DOHH2 (cell line): ENCODE results near the gene CXCL10.

Source experiments
- H3F3A ChIP-seq: fragments of 200-600 bp; sonication (generic), shearing (Covaris generic); 2 replicates; pipeline ENCODE4 v1.6.0; 2016; ENCODE audit warnings: antibody characterized with exemption, mild to moderate bottlenecking; ENCODE audit not compliant: control insufficient read depth, insufficient read depth
- H3K27ac ChIP-seq: fragments of 200-600 bp; sonication (generic); 2 replicates; pipeline ENCODE4 v1.5.1; 2014; ENCODE audit warnings: low read depth, mild to moderate bottlenecking, low read length, moderate library complexity
- H3K27me3 ChIP-seq: fragments of 200-600 bp; sonication (generic); 2 replicates; pipeline ENCODE4 v1.6.1; 2014; ENCODE audit warnings: mild to moderate bottlenecking, low read length, mixed read lengths; ENCODE audit not compliant: control insufficient read depth
- H3K36me3 ChIP-seq: fragments of 200-600 bp; sonication (generic); 2 replicates; pipeline ENCODE4 v1.6.1; 2014; ENCODE audit warnings: mild to moderate bottlenecking, low read length, moderate library complexity, mixed read lengths; ENCODE audit not compliant: control insufficient read depth
- H3K4me1 ChIP-seq: fragments of 200-600 bp; sonication (generic); 2 replicates; pipeline ENCODE4 v1.6.1; 2014; ENCODE audit warnings: mild to moderate bottlenecking, low read length, mixed read lengths; ENCODE audit not compliant: control insufficient read depth
- H3K4me2 ChIP-seq: fragments of 200-600 bp; sonication (generic); 2 replicates; pipeline ENCODE4 v1.6.0; 2014; ENCODE audit warnings: mild to moderate bottlenecking, low read length, moderate library complexity
- H3K4me3 ChIP-seq: fragments of 200-600 bp; sonication (generic); 2 replicates; pipeline ENCODE4 v1.5.1; 2014; ENCODE audit warnings: mild to moderate bottlenecking, low read length, mixed read lengths
- H3K79me2 ChIP-seq: fragments of 200-600 bp; sonication (generic); 2 replicates; pipeline ENCODE4 v1.6.1; 2014; ENCODE audit warnings: mild to moderate bottlenecking, low read length, mixed read lengths; ENCODE audit not compliant: control insufficient read depth
- H3K9me2 ChIP-seq: fragments of 200-600 bp; sonication (generic); replicated peaks from 2 replicates; pipeline ENCODE4 v1.6.1; 2014; ENCODE audit warnings: mild to moderate bottlenecking, low read length, mixed read lengths; ENCODE audit not compliant: control insufficient read depth
- H3K9me3 ChIP-seq: fragments of 200-600 bp; sonication (generic); 2 replicates; pipeline ENCODE4 v1.6.1; 2014; ENCODE audit warnings: antibody characterized with exemption, low read length, mixed read lengths; ENCODE audit not compliant: control insufficient read depth, insufficient read depth
- H4K20me1 ChIP-seq: fragments of 200-600 bp; sonication (generic); 2 replicates; pipeline ENCODE4 v1.6.0; 2014; ENCODE audit warnings: low read depth, mild to moderate bottlenecking, antibody characterized with exemption, low read length, moderate library complexity; ENCODE audit not compliant: control insufficient read depth, insufficient read depth
- EZH2phosphoT487 ChIP-seq: fragments of 200-600 bp; sonication (generic); IDR thresholded peaks from 2 replicates; pipeline ENCODE4 v1.6.1; 2017; ENCODE audit warnings: borderline replicate concordance, mild to moderate bottlenecking, antibody characterized with exemption, low read length, moderate library complexity, mixed read lengths
- TF ChIP-seq, protein P1 (sequence below): fragments of 200-600 bp; sonication (generic); IDR thresholded peaks from one replicate; pipeline ENCODE4 v1.5.1; 2014; ENCODE audit warnings: antibody characterized with exemption, mild to moderate bottlenecking, low read depth, low read length; ENCODE audit not compliant: poor library complexity, severe bottlenecking

The CXCL10 gene

GRCh38 chr4:75995727-75996126 is 27.6 kb downstream of the CXCL10 start:
- Histone ChIP-seq H4K20me1 (no peaks in the 10 kb centered on the region), H3F3A (no peaks in the 10 kb centered on the region), H3K79me2 (peaks cover 3% of the 10 kb centered on the region), H3K4me3 (no peak overlapping the region), H3K4me2 (no peak overlapping the region), H3K4me1 (peaks cover 4% of the 10 kb centered on the region), H3K36me3 (no peaks in the 10 kb centered on the region), H3K27ac (no peak overlapping the region), H3K27me3 (no peaks in the 10 kb centered on the region), H3K9me2 (no peaks in the 10 kb centered on the region), H3K9me3 (no peaks in the 10 kb centered on the region)
- TF ChIP-seq, protein P1, sequence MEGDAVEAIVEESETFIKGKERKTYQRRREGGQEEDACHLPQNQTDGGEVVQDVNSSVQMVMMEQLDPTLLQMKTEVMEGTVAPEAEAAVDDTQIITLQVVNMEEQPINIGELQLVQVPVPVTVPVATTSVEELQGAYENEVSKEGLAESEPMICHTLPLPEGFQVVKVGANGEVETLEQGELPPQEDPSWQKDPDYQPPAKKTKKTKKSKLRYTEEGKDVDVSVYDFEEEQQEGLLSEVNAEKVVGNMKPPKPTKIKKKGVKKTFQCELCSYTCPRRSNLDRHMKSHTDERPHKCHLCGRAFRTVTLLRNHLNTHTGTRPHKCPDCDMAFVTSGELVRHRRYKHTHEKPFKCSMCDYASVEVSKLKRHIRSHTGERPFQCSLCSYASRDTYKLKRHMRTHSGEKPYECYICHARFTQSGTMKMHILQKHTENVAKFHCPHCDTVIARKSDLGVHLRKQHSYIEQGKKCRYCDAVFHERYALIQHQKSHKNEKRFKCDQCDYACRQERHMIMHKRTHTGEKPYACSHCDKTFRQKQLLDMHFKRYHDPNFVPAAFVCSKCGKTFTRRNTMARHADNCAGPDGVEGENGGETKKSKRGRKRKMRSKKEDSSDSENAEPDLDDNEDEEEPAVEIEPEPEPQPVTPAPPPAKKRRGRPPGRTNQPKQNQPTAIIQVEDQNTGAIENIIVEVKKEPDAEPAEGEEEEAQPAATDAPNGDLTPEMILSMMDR = peak; percentile 49
- no peak for TF ChIP-seq EZH2phosphoT487

GRCh38 chr4:75992462-75992861 is 30.8 kb downstream of the CXCL10 start:
- no peaks in the 10 kb centered on the region for H3K9me2 ChIP-seq
- peaks cover 36% of the 10 kb centered on the region for H3K79me2 ChIP-seq
- peaks cover 22% of the 10 kb centered on the region for H3K36me3 ChIP-seq
- no peak overlapping the region for H3K4me2 ChIP-seq
- TF ChIP-seq, protein P1 = no peak
- no peak for TF ChIP-seq EZH2phosphoT487
- H3K4me3 ChIP-seq = no peak overlapping the region
- H3K27ac ChIP-seq = no peak overlapping the region
- no peaks in the 10 kb centered on the region for H4K20me1 ChIP-seq
- H3F3A ChIP-seq = no peaks in the 10 kb centered on the region
- peaks cover 18% of the 10 kb centered on the region for H3K4me1 ChIP-seq
- no peaks in the 10 kb centered on the region for H3K27me3 ChIP-seq
- H3K9me3 ChIP-seq = no peaks in the 10 kb centered on the region

GRCh38 chr4:75989846-75990528 is 33.3 kb downstream of the CXCL10 start:
- no peaks in the 10 kb centered on the region for H3K9me3 ChIP-seq
- no peaks in the 10 kb centered on the region for H3K27me3 ChIP-seq
- H3K9me2 ChIP-seq = no peaks in the 10 kb centered on the region
- peak overlapping the region; percentile 74 for H3K4me2 ChIP-seq
- peaks cover 61% of the 10 kb centered on the region for H3K79me2 ChIP-seq
- no peaks in the 10 kb centered on the region for H3F3A ChIP-seq
- peaks cover 18% of the 10 kb centered on the region for H3K4me1 ChIP-seq
- TF ChIP-seq EZH2phosphoT487 = no peak
- TF ChIP-seq, protein P1 = no peak
- no peaks in the 10 kb centered on the region for H4K20me1 ChIP-seq
- peak overlapping the region; percentile 91 for H3K4me3 ChIP-seq
- H3K27ac ChIP-seq = no peak overlapping the region
- H3K36me3 ChIP-seq = peaks cover 25% of the 10 kb centered on the region
